Activated naive CD8-positive, alpha-beta T cell treated with anti-CD3 and anti-CD28 coated beads, Interleukin-2, amount 10 ng/mL, durations not matched to agents 7 days and 5 days (primary cell): ENCODE data around the gene TMEM54. TPM values are rescaled to one million over a fixed set of nuclear protein-coding genes. Genes with fewer than 3 reads are reported as not detected.

Experiments used
- total RNA-seq, 2 experiments: library from RNA; stranded (reverse); gene quantifications; one replicate each; pipeline ENCODE4 v1.2.3, GENCODE V29; 2021

TMEM54 gene
- total RNA-seq, 2 experiments from 2014 or later: not detected

Other genes with a start within 250 kb of the TMEM54 start
- gene SYNC, start 198.6 kb downstream of the TMEM54 start, total RNA-seq: not detected
- 100 to 1,000 TPM; 180 to 181 TPM for gene YARS1, start 84.0 kb downstream of the TMEM54 start, total RNA-seq
- gene S100PBP, start 83.7 kb downstream of the TMEM54 start, total RNA-seq: 10 to 100 TPM; 75.8 to 78.5 TPM
- not detected for gene FNDC5, start 30.5 kb downstream of the TMEM54 start, total RNA-seq
- under 1 TPM in 1 of 2 experiments, not detected in 1; 0.40 TPM for gene HPCA, start 14.9 kb downstream of the TMEM54 start, total RNA-seq
- gene RNF19B, start 63.4 kb upstream of the TMEM54 start, total RNA-seq: 10 to 100 TPM; 21.6 to 22.4 TPM
- gene AK2, start 135.5 kb upstream of the TMEM54 start, total RNA-seq: 100 to 1,000 TPM; 197 to 201 TPM
- gene AZIN2, start 179.8 kb upstream of the TMEM54 start, total RNA-seq: 10 to 100 TPM; 16.5 to 16.6 TPM